BE2C (cell line): ENCODE measurements around the gene SCN4B.
A peak's percentile ranks its signal among the peaks of the same experiment; 100 is the strongest.
"Not testable (repeated sequence)": the region's sequence is repeated elsewhere in the genome, so short reads cannot be mapped to it uniquely, and the experiment has no call there.

Experiments used
- DNase-seq: peaks from one replicate; pipeline ENCODE4 v3.0.0-alpha.2; 2020
- H3K27me3 ChIP-seq: fragments of 250-450 bp; sonication (Bioruptor Pico); 2 replicates; pipeline ENCODE4 v1.5.1; 2020; ENCODE audit warnings: mild to moderate bottlenecking
- H3K36me3 ChIP-seq: fragments of 250-450 bp; sonication (Bioruptor Pico); 2 replicates; pipeline ENCODE4 v1.5.1; 2020; ENCODE audit warnings: mild to moderate bottlenecking
- H3K4me1 ChIP-seq: fragments of 250-450 bp; sonication (Bioruptor Pico); 2 replicates; pipeline ENCODE4 v1.5.1; 2020
- H3K4me3 ChIP-seq: 2 replicates; pipeline ENCODE4 v1.5.1; 2011; ENCODE audit warnings: low read depth, low read length
- H3K9me3 ChIP-seq: fragments of 250-450 bp; sonication (Bioruptor Pico); 2 replicates; pipeline ENCODE4 v1.5.1; 2020
- TF ChIP-seq, protein P1 (sequence below): IDR thresholded peaks from 2 replicates; pipeline ENCODE4 v1.5.1; 2012; ENCODE audit warnings: mild to moderate bottlenecking, low read depth, low read length

SCN4B gene

DNA sequence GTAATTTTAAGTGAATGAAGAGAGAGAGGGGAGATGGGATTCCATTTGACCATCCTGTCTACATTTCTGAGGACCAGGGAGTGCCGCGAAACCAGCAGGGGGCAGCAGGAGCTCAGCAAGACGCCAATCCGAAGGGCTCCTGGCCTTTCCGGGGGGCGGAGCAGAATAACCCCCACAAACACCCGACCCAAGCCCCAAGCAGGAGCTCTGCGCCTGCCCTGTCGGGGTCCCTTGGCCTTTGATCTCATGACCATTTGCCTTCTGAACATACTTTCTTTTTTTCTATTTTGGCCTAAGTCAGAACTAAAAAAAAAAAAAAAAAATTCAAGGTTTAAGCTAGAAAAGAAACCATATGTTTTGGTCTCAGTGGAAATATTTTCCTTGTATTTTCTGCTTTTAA lies 45.7 kb upstream of the SCN4B start:
- Histone ChIP-seq H3K27me3 (no peaks in the 10 kb centered on the region; the same call in 1 of the 2 replicates), H3K4me1 (no peaks in the 10 kb centered on the region), H3K36me3 (no peaks in the 10 kb centered on the region), H3K9me3 (no peaks in the 10 kb centered on the region), H3K4me3 (no peak overlapping the region)
- TF ChIP-seq, protein P1, sequence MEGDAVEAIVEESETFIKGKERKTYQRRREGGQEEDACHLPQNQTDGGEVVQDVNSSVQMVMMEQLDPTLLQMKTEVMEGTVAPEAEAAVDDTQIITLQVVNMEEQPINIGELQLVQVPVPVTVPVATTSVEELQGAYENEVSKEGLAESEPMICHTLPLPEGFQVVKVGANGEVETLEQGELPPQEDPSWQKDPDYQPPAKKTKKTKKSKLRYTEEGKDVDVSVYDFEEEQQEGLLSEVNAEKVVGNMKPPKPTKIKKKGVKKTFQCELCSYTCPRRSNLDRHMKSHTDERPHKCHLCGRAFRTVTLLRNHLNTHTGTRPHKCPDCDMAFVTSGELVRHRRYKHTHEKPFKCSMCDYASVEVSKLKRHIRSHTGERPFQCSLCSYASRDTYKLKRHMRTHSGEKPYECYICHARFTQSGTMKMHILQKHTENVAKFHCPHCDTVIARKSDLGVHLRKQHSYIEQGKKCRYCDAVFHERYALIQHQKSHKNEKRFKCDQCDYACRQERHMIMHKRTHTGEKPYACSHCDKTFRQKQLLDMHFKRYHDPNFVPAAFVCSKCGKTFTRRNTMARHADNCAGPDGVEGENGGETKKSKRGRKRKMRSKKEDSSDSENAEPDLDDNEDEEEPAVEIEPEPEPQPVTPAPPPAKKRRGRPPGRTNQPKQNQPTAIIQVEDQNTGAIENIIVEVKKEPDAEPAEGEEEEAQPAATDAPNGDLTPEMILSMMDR = peak; percentile 93
- peak; percentile 82 for DNase-seq

DNA sequence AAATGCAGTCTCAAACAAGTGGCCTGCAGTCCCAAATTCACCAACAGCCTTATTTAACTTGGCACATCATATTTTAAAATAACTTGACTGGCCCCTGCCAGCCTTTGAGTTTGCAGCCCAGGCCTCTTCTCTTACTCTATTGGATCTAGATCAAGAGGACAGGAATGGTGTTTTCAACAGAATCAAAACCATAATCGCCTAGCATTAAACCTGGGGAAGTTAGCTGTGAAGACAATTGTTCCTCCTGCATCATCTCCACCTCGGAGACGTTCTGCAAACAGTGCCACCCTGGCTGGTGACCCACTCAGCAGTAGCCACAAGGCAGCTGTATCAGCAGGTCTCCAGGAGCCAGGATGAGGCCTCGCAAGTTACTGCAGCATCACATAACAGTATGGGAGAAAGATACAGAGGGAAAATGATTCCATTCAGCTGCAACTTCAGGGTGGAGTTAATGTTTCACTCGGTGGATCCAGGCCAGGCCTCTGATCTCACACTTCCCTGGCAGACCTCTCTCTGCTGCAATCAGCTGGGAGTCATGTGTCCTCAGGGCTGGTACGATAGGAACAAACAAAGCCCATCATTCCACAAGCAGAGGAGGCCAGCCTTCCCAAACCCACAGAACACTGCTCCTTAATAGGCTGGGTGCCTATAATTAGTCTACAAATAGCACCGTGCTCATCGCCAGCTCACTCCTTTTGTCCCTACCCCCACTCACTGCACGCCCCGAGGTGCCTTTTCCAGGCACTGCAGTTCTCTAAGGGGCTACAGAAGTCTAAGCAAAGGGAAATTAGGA lies 42.4 kb upstream of the SCN4B start:
- TF ChIP-seq, protein P1 = no peak
- Histone ChIP-seq H3K4me1 (no peaks in the 10 kb centered on the region), H3K27me3 (peaks cover 5% of the 10 kb centered on the region; the same call in 1 of the 2 replicates), H3K4me3 (no peak overlapping the region), H3K36me3 (no peaks in the 10 kb centered on the region), H3K9me3 (no peaks in the 10 kb centered on the region)
- no peak for DNase-seq

DNA sequence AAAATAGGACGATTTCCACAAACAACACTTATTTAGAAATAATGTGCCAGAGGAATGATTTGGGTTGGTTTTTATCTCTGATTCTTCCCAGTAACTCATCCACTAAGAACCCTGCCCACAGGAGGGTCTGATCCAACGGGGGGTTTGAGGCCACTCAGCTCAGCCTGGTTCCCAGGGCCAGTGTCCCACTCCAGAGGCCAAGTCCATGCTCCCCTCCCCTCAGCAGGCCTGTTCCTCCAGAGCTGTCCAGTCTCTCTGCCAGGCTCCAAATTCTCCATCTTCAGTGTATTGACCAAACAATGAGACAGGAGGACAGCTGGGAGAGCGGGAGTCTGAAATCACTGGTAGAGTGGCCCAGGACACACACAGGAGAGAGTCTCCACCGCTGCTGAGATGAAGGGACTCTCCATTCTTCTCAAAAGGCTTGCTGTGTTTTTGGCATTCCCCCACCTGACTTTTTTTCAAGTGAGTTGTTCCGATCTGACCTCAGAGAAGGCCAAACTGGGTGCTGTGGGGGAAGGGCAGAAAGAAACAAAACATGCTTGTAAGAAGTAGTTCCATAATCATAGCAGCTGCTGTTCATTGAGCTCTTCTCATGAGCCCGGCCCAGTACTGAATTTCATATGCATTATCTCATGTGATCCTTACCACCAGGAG lies 41.4 kb upstream of the SCN4B start:
- Histone ChIP-seq H3K4me1 (no peaks in the 10 kb centered on the region), H3K27me3 (peaks cover 6% of the 10 kb centered on the region; the same call in 1 of the 2 replicates), H3K9me3 (no peaks in the 10 kb centered on the region), H3K36me3 (no peaks in the 10 kb centered on the region), H3K4me3 (no peak overlapping the region)
- DNase-seq = no peak
- TF ChIP-seq, protein P1 = no peak

DNA sequence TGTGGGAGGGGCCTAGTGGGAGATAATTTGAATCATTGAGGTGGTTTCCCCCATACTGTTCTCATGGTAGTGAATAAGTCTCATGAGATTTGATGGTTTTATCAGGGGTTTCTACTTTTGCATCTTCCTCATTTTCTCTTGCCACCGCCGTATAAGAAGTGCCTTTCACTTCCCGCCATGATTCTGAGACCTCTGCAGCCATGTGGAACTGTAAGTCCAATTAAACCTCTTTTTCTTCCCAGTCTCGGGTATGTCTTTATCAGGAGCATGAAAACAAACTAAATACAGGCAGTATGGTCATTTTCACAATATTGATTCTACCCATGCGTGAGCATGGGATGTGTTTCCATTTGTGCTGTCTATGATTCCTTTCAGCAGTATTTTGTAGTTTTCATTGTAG lies 40.2 kb upstream of the SCN4B start:
- not testable (repeated sequence) for H3K36me3 ChIP-seq, DNase-seq, H3K4me3 ChIP-seq, H3K9me3 ChIP-seq, H3K4me1 ChIP-seq, H3K27me3 ChIP-seq

DNA sequence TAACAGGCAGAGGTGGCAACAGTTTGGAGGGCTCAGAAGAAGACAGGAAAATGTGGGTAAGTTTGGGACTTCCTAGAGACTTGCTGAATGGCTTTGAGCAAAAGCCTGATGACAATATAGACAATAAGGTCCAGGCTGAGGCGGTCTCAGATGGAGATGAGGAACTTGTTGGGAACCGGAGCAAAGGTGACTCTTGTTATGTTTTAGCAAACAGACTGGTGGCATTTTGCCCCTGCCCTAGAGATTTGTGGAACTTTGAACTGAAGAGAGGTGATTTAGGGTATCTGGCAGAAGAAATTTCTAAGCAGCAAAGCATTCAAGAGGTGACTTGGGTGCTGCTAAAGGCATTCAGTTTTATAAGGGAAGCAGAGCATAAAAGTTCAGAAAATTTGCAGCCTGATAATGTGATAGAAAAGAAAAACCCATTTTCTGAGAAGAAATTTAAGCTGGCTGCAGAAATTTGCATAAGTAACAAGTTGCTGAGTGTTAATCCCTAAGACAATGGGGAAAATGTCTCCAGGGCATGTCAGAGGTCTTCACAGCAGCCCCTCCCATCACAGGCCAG lies 38.4 kb upstream of the SCN4B start:
- H3K4me1 ChIP-seq, H3K36me3 ChIP-seq, DNase-seq, H3K9me3 ChIP-seq, H3K4me3 ChIP-seq, H3K27me3 ChIP-seq: not testable (repeated sequence)

DNA sequence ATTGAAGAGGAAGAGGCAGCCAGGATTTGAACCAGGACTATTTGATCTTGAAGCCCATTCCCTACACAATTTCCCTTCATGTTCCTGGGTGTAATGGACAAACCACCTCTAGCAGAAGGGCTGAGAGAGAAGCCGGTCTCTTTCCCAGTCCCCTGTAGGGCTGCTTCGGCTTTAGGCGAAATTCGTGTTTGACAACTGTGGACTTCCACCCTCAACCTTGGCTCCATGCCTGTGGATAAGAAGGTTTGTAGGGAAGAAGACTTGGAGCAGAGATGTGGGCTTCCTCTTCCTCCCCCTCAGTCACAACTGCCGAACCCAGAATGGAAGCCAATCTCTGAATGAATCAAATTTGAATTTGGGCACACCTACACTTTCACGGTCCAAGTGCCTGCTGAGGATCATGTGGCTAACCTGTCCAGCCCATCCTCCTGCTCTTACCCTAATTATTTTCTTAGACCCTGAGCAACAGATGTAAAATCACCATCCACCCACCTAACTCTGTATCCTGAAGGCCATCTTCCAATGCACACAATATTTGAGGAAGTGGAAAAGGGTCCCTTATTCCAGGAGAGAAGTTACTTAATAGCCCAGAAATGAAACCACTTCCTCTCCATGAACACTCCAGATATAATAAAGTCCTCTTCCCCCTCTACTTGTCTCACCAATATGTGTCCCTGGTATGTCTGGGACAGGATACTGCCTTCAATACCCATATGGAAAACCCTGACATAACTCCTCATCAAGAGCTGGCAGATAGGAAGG lies 33.9 kb upstream of the SCN4B start:
- Histone ChIP-seq H3K4me3 (no peak overlapping the region), H3K4me1 (no peaks in the 10 kb centered on the region), H3K9me3 (no peaks in the 10 kb centered on the region), H3K27me3 (peaks cover 24% of the 10 kb centered on the region), H3K36me3 (no peaks in the 10 kb centered on the region)
- TF ChIP-seq, protein P1 = no peak
- no peak for DNase-seq
